CD4-positive, alpha-beta T cell treated with Interleukin-15 for 4 hours (primary cell): ENCODE results near the gene MYH13.

Source experiments
- DNase-seq: peaks from one replicate; pipeline ENCODE4 v3.0.0-alpha.2; 2020; ENCODE audit warnings: low spot score

MYH13 gene

GRCh38 chr17:10251212-10251948, 121.4 kb downstream of the MYH13 start:
- DNase-seq, result no peak
